PC-9 (cell line): ENCODE results near the gene LINC00632.

Experiments used
- CTCF ChIP-seq: fragments of 200-600 bp; sonication (generic); conservative IDR thresholded peaks from 2 replicates; pipeline ENCODE4 v1.6.1; 2017; ENCODE audit warnings: mixed run types, antibody characterized with exemption, mild to moderate bottlenecking, moderate library complexity
- EZH2 ChIP-seq: fragments of 200-600 bp; sonication (generic); IDR thresholded peaks from 2 replicates; pipeline ENCODE4 v1.8.0; 2017; ENCODE audit warnings: antibody characterized with exemption, low read depth

GRCh38 chrX:140744085-140744484, 34.5 kb downstream of the LINC00632 start:
- no peak for TF ChIP-seq CTCF
- no peak for TF ChIP-seq EZH2
